Pancreas (tissue), 10 donors: ENCODE results near the gene RELT. TPM values are rescaled to one million over a fixed set of nuclear protein-coding genes. Genes with fewer than 3 reads are reported as not detected.

Experiments used
- ATAC-seq, 4 donors: fragments of 200-7000 bp; cut with Tn5 transposase; one replicate each; pipeline versions ENCODE4 v1.8.0 to v1.9.1; 2020; ENCODE audit warnings: mild to moderate bottlenecking in 4 of 4, moderate library complexity in 4 of 4
- DNase-seq, 6 donors: peaks; one replicate each; pipeline ENCODE4 v3.0.0-alpha.2; 2020
- FAIRE-seq: peaks from 2 replicates; lab custom pipeline; 2012; peaks lifted over from hg19 to GRCh38; lab: Jason Lieb, UNC
- H3K27ac ChIP-seq, 4 donors: fragments of 200-600 bp; sonication (generic); 1 replicate in 3 of 4; 2 replicates in 1 of 4; pipeline versions ENCODE4 v1.5.0 to v1.8.0; 2020
- H3K27me3 ChIP-seq, 4 donors: fragments of 200-600 bp; one replicate each; pipeline ENCODE4 v1.8.0; 2021
- H3K36me3 ChIP-seq, 3 donors: fragments of 200-600 bp; sonication (generic) in 1 of 3; one replicate each; pipeline versions ENCODE4 v1.5.0 to v1.8.0; 2020 to 2021
- H3K4me1 ChIP-seq, 3 donors: fragments of 200-600 bp; one replicate each; pipeline ENCODE4 v1.8.0; 2021
- H3K4me3 ChIP-seq, 4 donors: fragments of 200-600 bp; sonication (generic) in 2 of 4; one replicate each; pipeline versions ENCODE4 v1.5.0 to v1.8.0; 2020 to 2021
- H3K9me3 ChIP-seq, 4 donors: fragments of 200-600 bp; one replicate each; pipeline ENCODE4 v1.8.0; 2021
- WGBS, 2 donors: extraction: QIAGEN DNeasy Blood & Tissue Kit; methylation state at CpG; one replicate each; pipeline ENCODE4 v1.1.7; 2013; 5-methylcytosine and 5-hydroxymethylcytosine counted together
- intact Hi-C, 3 donors: fragments of 100-400 bp; cut with DNase I; formaldehyde crosslinking; loops; one replicate each; pipeline versions ENCODE4 v1.11.1 to v1.14.2; 2022
- polyA plus RNA-seq, 2 donors: library from polyadenylated mRNA; stranded (reverse); fragments of 200-250 nt; gene quantifications; one replicate each; pipeline ENCODE4 v1.2.3, GENCODE V29; 2013
- total RNA-seq, 6 donors: library from RNA; stranded (reverse); fragmentation: NEBNext Ultra II Directional in 4 of 6; extraction: Animal tissue kit (Norgen Biotek cat#: 25700) in 4 of 6; gene quantifications; one replicate each; pipeline versions ENCODE4 v1.2.1 to v1.2.4, GENCODE V29; 2021 to 2023
- TF ChIP-seq, protein P1 (sequence below), 4 donors: fragments of 200-600 bp; sonication (generic) in 3 of 4; IDR thresholded peaks; one replicate each; pipeline versions ENCODE4 v1.5.0 to v1.8.0; 2021; ENCODE audit warnings: antibody characterized with exemption in 4 of 4
- donor health status: healthy with polysubstance abuse.
- donor health status: DM: no; HTN: no; CAD: no; lungs with moderate emphysema.
- donor health status: DM: no; HTN: no; CAD: no.
- donor health status: control.
- donor health status: control.
- donor health status: Bipolar disorder and iron deficiency.
- donor health status: DM: yes; HTN: yes; CAD: no.
- donor health status: DM: no; HTN: no; CAD: no.
- donor health status: DM: no; HTN: no; CAD: no.
- donor health status: DM: yes; HTN: yes; CAD: no.

The RELT gene
- total and polyA plus RNA-seq, 8 donors: 0.23 to 4.7 (median 0.75) TPM

- no peak overlapping the region for H3K27ac ChIP-seq
- H3K4me1 ChIP-seq: no peaks in the 10 kb centered on the region
- no peak for DNase-seq
- TF ChIP-seq, protein P1, sequence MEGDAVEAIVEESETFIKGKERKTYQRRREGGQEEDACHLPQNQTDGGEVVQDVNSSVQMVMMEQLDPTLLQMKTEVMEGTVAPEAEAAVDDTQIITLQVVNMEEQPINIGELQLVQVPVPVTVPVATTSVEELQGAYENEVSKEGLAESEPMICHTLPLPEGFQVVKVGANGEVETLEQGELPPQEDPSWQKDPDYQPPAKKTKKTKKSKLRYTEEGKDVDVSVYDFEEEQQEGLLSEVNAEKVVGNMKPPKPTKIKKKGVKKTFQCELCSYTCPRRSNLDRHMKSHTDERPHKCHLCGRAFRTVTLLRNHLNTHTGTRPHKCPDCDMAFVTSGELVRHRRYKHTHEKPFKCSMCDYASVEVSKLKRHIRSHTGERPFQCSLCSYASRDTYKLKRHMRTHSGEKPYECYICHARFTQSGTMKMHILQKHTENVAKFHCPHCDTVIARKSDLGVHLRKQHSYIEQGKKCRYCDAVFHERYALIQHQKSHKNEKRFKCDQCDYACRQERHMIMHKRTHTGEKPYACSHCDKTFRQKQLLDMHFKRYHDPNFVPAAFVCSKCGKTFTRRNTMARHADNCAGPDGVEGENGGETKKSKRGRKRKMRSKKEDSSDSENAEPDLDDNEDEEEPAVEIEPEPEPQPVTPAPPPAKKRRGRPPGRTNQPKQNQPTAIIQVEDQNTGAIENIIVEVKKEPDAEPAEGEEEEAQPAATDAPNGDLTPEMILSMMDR (IDR thresholded peaks at IDR 0.05): no peak
- H3K4me3 ChIP-seq: no peak overlapping the region
- WGBS, 2 donors: 82 to 88% methylated on average over 3 of the region's 3 CpGs
- no peak for FAIRE-seq
- no peak for ATAC-seq
- peaks cover 0 to 4% (median 0%) of the 10 kb centered on the region in 3 donors for H3K36me3 ChIP-seq
- H3K27me3 ChIP-seq: no peaks in the 10 kb centered on the region
- intact Hi-C loops: no loop called here
- no peaks in the 10 kb centered on the region for H3K9me3 ChIP-seq
Observed at GRCh38 chr11:73412308-73412707, 36.1 kb downstream of the RELT start.

GRCh38 chr11:73413256-73413655 lies 37.1 kb downstream of the RELT start:
- intact Hi-C loops: no loop called here
- H3K9me3 ChIP-seq: no peaks in the 10 kb centered on the region
- FAIRE-seq (no peak), ATAC-seq (peak in 1 of 4 donors; percentile 44), DNase-seq (no peak)
- peak overlapping the region in 1 of 4 donors; percentile 28 for H3K27ac ChIP-seq
- 92 to 94% methylated on average over 2 of the region's 2 CpGs for WGBS, 2 donors
- TF ChIP-seq, protein P1 (IDR thresholded peaks at IDR 0.05): no peak
- no peaks in the 10 kb centered on the region for H3K27me3 ChIP-seq
- peaks cover 0 to 4% (median 0%) of the 10 kb centered on the region in 3 donors for H3K36me3 ChIP-seq
- no peaks in the 10 kb centered on the region for H3K4me1 ChIP-seq
- no peak overlapping the region for H3K4me3 ChIP-seq

DNA sequence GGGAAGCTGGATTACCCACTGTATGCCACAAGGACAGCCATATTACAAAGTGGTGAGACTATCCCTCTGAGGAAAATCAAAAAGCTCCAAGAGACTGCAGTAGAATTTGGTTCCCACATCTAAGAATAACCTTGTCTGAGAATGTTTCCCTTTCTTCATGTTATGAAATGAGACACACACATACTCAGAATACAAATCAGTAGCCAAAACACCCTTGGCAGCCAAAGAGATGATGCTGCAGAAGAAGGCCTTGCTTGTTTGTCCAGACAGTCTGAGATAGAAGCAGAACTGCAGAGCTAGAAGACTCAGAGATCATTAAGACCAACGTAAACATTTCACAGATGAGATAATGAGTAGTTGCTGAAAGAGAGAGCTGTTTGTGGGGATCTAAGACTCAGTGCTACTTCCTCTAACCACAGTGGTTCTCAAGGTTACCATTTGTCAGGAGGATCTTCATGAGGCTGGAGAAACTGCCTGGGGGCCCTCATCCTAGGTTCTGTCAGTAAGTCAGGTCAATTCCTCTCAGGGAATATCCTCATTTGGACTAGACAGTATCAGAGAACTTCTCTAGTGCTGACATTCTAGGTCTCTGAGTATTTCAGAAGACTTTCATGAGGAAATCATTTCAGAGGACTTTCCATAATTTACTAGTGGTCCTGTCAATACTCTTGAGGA lies 38.9 kb downstream of the RELT start:
- TF ChIP-seq, protein P1 (IDR thresholded peaks at IDR 0.05): no peak
- intact Hi-C loops: no loop called here
- Histone ChIP-seq H3K4me1 (no peaks in the 10 kb centered on the region), H3K4me3 (no peak overlapping the region), H3K27me3 (no peaks in the 10 kb centered on the region), H3K27ac (no peak overlapping the region), H3K9me3 (no peaks in the 10 kb centered on the region), H3K36me3 (no peaks in the 10 kb centered on the region)
- ATAC-seq: peak in 3 of 4 donors; percentile 12 to 55 (median 18)
- no peak for FAIRE-seq
- DNase-seq: no peak
- 71 to 78% methylated on average over 1 of the region's 1 CpG for WGBS, 2 donors

DNA sequence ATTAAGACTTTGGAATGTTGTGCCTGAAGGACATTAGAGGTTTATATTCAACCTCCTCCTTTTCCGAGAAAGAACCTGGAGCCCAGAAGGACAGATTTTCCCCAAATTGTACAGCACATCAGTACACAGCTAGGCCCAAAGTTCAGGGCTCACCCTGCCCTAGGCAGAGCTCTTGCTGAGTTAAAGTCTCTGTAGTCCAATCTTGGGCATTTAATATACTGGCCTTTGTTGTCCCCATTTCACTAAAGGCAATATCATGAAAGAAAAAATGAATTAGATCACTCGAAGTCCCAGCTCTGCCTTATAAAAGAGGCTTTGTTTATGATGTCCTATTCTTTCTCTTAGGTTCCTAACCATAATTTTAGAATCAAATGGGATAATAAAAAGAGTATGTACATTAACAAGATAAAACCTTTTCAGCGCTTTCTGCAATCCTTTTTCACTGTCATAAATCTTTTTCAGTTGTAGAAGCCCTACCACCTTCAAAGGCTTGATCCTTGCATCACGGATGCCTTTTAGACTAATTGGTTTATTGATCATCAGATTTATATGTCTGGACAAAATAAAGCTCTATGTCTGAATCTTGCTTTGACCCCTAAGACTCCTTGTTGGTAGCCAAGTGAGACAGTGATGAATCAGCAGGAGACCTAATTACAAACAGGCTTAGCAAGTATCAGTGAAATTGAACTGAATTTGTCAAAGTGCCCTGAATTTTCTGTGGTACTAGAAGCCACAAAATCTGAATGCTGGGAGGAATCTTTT lies 39.8 kb downstream of the RELT start:
- no peaks in the 10 kb centered on the region for H3K4me1 ChIP-seq
- ATAC-seq: no peak
- no peaks in the 10 kb centered on the region for H3K9me3 ChIP-seq
- no peak overlapping the region for H3K27ac ChIP-seq
- TF ChIP-seq, protein P1 (IDR thresholded peaks at IDR 0.05): no peak
- no peak overlapping the region for H3K4me3 ChIP-seq
- 74 to 79% methylated on average over 4 of the region's 4 CpGs for WGBS, 2 donors
- no peak for DNase-seq
- no peaks in the 10 kb centered on the region for H3K36me3 ChIP-seq
- no peak for FAIRE-seq
- intact Hi-C loops: no loop called here
- H3K27me3 ChIP-seq: no peaks in the 10 kb centered on the region
